ENCODE measurements around the gene MBD3L5. TPM values are rescaled to one million over a fixed set of nuclear protein-coding genes. Genes with fewer than 3 reads are reported as not detected.
"Not testable (repeated sequence)": the region's sequence is repeated elsewhere in the genome, so short reads cannot be mapped to it uniquely, and the experiment has no call there.

Gene MBD3L5
- total RNA-seq, 4 donors from 2014 or later: not detected

DNA sequence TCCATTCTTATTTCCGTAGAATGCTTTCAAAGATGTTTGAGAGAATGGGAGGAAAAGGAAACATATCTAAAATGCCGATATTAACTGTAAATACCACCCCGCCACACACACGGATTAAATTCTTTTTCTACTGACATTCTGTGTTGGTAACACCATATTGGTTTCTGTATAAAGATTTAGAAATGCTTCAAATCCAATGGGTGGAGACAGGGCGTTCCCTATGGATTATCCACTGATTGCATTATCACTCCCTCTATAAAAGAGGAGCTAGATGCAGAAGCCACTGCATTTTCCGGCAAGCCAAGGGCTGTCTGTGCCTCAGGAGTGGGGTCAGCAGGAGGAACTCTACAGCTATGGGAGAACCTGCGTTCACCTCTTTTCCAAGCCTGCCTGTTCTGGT is 18.6 kb downstream of the MBD3L5 start, which contains the start of gene MBD3L2:
Gene MBD3L2 (plus strand): TSS at position 301 of the 400 bp plus-strand sequence. CDS start 53 bp downstream, at position 354.
- DNase-seq; H3K4me1 ChIP-seq; H3K36me3 ChIP-seq; H3K9me3 ChIP-seq; H3K27me3 ChIP-seq; H3K27ac ChIP-seq; intact Hi-C loops (cut with DNase I); H3K4me3 ChIP-seq: not testable (repeated sequence)
- no CpG with 5 or more reads among the region's 7 CpGs for WGBS, 2 donors

DNA sequence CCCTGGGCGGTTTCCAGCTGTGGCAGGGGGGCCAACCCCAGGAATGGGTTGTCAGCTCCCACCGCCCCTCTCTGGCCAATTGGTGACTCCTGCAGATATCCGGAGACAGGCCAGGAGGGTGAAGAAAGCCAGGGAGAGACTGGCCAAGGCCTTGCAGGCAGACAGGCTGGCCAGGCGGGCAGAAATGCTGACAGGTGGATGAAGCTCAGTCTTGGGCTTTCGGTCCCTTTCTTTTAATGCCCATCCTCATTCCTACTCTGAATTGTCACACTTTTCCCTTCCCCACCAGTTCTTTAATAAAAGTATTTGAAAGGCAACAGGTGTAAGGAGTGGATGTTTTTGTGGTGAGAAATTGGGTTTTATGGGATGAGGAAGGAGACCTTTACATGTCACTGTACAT is 21.0 kb downstream of the MBD3L5 start:
- intact Hi-C loops (cut with DNase I); H3K9me3 ChIP-seq; H3K4me1 ChIP-seq; H3K4me3 ChIP-seq; H3K27ac ChIP-seq; DNase-seq; H3K27me3 ChIP-seq; H3K36me3 ChIP-seq: not testable (repeated sequence)
- 100% methylated on average over 2 of the region's 5 CpGs; no CpG with 5 or more reads in 1 of the 2 donors for WGBS, 2 donors

DNA sequence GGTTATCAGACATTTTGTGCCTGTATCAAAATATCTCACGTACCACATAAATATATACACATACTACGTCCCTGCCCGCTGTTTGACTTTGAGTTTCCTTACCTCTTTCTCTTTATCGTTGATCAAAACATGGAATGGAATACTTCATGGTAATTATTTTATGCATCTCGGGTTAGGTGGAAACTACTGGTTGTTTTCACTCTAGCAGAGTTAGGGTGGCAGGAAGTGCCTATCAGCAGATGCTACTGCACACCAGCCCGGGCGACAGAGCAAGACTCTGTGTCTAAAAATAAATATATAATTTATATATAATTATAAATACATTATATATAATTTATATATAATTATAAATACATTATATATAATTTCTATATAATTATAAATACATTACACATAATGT is 22.5 kb downstream of the MBD3L5 start:
- H3K9me3 ChIP-seq; H3K27ac ChIP-seq; H3K27me3 ChIP-seq; H3K36me3 ChIP-seq; H3K4me3 ChIP-seq; intact Hi-C loops (cut with DNase I); DNase-seq; H3K4me1 ChIP-seq: not testable (repeated sequence)
- 91 to 94% methylated on average over 7 of the region's 7 CpGs for WGBS, 2 donors

DNA sequence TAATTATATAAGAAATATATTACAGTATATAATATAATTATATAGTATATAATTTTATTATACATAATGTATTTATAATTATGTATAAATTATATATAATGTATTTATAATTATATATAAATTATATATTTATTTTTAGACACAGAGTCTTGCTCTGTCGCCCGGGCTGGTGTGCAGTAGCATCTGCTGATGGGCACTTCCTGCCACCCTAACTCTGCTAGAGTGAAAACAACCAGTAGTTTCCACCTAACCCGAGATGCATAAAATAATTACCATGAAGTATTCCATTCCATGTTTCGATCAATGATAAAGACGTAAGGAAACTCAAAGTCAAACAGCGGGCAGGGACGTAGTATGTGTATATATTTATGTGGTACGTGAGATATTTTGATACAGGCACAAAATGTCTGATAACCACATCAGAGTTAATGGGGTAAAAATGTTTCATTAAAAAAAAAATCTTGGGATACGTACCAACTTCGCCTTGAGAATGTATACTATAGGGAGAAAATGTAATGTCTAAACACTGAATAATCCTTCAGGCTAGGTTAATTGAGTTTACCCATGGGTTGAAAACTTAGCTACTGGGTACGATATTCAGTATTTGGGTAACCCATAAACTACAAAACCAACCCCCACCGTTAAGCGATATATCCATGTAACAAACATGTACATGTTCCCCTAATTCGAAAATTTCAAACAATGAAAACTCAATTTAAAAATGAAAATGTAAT is 24.4 kb downstream of the MBD3L5 start:
- H3K36me3 ChIP-seq; H3K27ac ChIP-seq; H3K4me3 ChIP-seq; intact Hi-C loops (cut with DNase I); H3K27me3 ChIP-seq; H3K4me1 ChIP-seq; H3K9me3 ChIP-seq; DNase-seq: not testable (repeated sequence)
- WGBS, 2 donors: 93 to 99% methylated on average over 7 to 12 of the region's 14 CpGs

- H3K27ac ChIP-seq; H3K27me3 ChIP-seq; H3K4me3 ChIP-seq; H3K36me3 ChIP-seq; intact Hi-C loops (cut with DNase I); DNase-seq; H3K4me1 ChIP-seq; H3K9me3 ChIP-seq: not testable (repeated sequence)
- WGBS, 2 donors: 86 to 93% methylated on average over 9 to 11 of the region's 14 CpGs
Measured at GRCh38 chr19:7055679-7056078, 25.3 kb downstream of the MBD3L5 start.

DNA sequence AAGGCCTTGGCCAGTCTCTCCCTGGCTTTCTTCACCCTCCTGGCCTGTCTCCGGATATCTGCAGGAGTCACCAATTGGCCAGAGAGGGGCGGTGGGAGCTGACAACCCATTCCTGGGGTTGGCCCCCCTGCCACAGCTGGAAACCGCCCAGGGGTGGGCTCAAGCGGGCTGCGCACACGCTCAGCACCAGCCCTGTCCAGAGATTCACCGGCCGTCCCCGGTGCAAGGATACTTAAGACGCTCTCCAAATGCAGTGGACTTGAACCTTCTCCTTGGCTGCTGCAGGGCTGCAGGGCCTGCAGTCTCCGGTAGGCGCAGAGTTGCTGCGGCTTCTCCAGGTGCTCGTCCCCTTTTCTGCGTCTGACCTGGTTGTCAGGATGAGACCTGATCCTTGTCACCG is 26.0 kb downstream of the MBD3L5 start:
- H3K4me1 ChIP-seq; H3K9me3 ChIP-seq; H3K27ac ChIP-seq; intact Hi-C loops (cut with DNase I); H3K4me3 ChIP-seq; DNase-seq; H3K27me3 ChIP-seq; H3K36me3 ChIP-seq: not testable (repeated sequence)
- 93% methylated on average over 6 of the region's 16 CpGs; no CpG with 5 or more reads in 1 of the 2 donors for WGBS, 2 donors

DNA sequence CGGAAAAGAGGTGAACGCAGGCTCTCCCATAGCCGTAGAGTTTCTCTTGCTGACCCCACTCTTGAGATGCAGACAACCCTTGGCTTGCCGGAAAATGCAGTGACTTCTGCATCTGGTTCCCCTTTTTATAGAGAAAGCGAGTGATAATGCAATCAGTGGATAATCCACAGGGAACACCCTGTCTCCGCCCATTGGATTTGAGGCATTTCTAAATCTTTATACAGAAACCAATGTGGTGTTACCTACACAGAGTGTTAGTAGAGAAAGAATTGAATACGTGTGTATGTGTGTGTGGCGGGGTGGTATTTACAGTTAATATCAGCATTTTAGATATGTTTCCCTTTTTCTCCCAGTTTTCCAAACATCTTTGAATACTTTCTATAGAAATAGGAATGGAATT is 28.2 kb downstream of the MBD3L5 start, which contains the start of gene MBD3L3:
Gene MBD3L3 (minus strand): TSS at position 101 of the 400 bp plus-strand sequence. CDS start 71 bp downstream, at position 30.
- no CpG with 5 or more reads among the region's 8 CpGs for WGBS, 2 donors
- DNase-seq; H3K9me3 ChIP-seq; H3K27ac ChIP-seq; H3K36me3 ChIP-seq; H3K4me3 ChIP-seq; H3K27me3 ChIP-seq; intact Hi-C loops (cut with DNase I); H3K4me1 ChIP-seq: not testable (repeated sequence)

DNA sequence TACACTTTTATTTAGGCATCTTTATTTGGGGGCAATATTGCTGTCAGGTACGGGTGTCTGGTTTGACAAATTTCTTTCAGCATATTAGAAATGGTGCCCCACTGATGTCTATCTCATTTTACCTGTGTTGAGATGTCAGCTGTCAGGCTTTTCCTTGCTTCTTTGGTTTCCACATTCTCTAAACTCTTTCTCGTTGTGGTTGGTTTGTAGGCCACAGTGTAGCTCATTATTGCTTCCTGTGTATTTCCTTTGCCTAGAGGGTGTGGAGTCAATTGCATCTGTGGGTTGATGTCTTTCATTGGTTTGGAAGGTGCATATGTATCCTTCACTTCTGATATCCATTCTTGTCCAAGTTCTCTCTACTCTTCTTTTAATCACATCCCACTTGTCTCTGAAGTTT is 29.6 kb downstream of the MBD3L5 start:
- H3K9me3 ChIP-seq: not testable (repeated sequence)

GRCh38 chr19:7063339-7063738 is 33.0 kb downstream of the MBD3L5 start:
- no peaks in the 10 kb centered on the region for H3K4me1 ChIP-seq
- H3K4me3 ChIP-seq: no peak overlapping the region
- H3K27ac ChIP-seq: no peak overlapping the region
- no peaks in the 10 kb centered on the region for H3K27me3 ChIP-seq
- WGBS, 2 donors: 78 to 80% methylated on average over 4 of the region's 4 CpGs
- no peak for TF ChIP-seq POLR2A (IDR thresholded peaks at IDR 0.05)
- H3K9me3 ChIP-seq: no peaks in the 10 kb centered on the region
- intact Hi-C loops (cut with DNase I): no loop called here
- DNase-seq: no peak
- no peaks in the 10 kb centered on the region for H3K36me3 ChIP-seq

More for the DNA sequence above, 29.6 kb downstream of the MBD3L5 start:
- 33 to 54% methylated on average over 1 to 2 of the region's 2 CpGs for WGBS, 2 donors
- H3K27me3 ChIP-seq; H3K4me3 ChIP-seq; H3K4me1 ChIP-seq; DNase-seq; H3K36me3 ChIP-seq; H3K27ac ChIP-seq; intact Hi-C loops (cut with DNase I): not testable (repeated sequence)

All from esophagus squamous epithelium (tissue), 5 donors.